Measurements from ENCODE around the gene CAMP. TPM values are rescaled to one million over a fixed set of nuclear protein-coding genes. Genes with fewer than 3 reads are reported as not detected.

Gene CAMP
- polyA plus RNA-seq, 1 of the 3 experiments (the other 2 are of a cell fraction), result not detected

DNA sequence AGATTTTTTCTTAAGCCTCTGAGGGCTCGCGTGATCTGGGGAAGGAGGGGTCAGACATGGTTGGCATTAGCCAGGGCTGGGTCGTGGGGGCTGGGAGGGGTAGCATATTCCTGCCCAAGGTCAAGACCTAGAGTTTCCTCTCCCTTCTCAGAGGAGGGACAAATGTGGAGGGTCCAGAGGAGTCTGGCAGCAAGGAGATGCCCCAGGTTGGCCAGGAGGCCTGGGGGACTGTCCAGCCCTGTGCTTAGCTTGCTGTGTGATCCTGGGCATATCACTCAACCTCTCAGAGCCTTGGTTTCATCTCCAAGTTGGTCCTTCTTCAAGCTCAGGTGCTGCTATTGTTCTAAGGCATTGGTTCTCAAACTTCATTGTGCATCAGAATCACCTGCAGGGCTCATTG is 9.1 kb upstream of the CAMP start:
- ChIA-PET POLR2A (no interaction called here), CTCF (no interaction called here)
- H3K4me3 ChIP-seq (ENCODE audit: low read depth in 2 of 2, low read length in 1 of 2), result no peak overlapping the region
- H3K36me3 ChIP-seq (replicated peaks in 1 of 2; ENCODE audit: control insufficient read depth in 1 of 2, insufficient read depth in 2 of 2, low read length in 1 of 2), result no peaks in the 10 kb centered on the region
- TF ChIP-seq JUND (IDR thresholded peaks at IDR 0.05), result no peak
- no peak for TF ChIP-seq NFIC (IDR thresholded peaks at IDR 0.05; ENCODE audit: borderline replicate concordance)
- no peak for TF ChIP-seq FOXM1 (IDR thresholded peaks at IDR 0.05; ENCODE audit: low read depth)
- no peak for TF ChIP-seq FOSL2 (IDR thresholded peaks at IDR 0.05; ENCODE audit: borderline replicate concordance, low read depth)
- TF ChIP-seq, protein P1, sequence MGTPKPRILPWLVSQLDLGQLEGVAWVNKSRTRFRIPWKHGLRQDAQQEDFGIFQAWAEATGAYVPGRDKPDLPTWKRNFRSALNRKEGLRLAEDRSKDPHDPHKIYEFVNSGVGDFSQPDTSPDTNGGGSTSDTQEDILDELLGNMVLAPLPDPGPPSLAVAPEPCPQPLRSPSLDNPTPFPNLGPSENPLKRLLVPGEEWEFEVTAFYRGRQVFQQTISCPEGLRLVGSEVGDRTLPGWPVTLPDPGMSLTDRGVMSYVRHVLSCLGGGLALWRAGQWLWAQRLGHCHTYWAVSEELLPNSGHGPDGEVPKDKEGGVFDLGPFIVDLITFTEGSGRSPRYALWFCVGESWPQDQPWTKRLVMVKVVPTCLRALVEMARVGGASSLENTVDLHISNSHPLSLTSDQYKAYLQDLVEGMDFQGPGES (IDR thresholded peaks at IDR 0.05; ENCODE audit: low read depth, low read length), result no peak
- no peak for TF ChIP-seq TCF12 (IDR thresholded peaks at IDR 0.05)
- TF ChIP-seq TEAD4 (IDR thresholded peaks at IDR 0.05; ENCODE audit: borderline replicate concordance, insufficient read depth), result no peak
- no peak for TF ChIP-seq RXRA (IDR thresholded peaks at IDR 0.05; ENCODE audit: borderline replicate concordance, low read depth)
- TF ChIP-seq MXI1 (IDR thresholded peaks at IDR 0.05; ENCODE audit: low read depth, low read length), result no peak
- TF ChIP-seq EP300 (IDR thresholded peaks at IDR 0.05; ENCODE audit: borderline replicate concordance in 1 of 2, low read depth in 1 of 2, low read length in 1 of 2), result no peak
- no peak overlapping the region for H3K27ac ChIP-seq (ENCODE audit: low read depth in 2 of 2, low read length in 1 of 2)
- H3K9me2 ChIP-seq, result no peaks in the 10 kb centered on the region
- no peak overlapping the region for H3K9ac ChIP-seq
- no peaks in the 10 kb centered on the region for H3K9me3 ChIP-seq
- no peaks in the 10 kb centered on the region for H4K20me1 ChIP-seq (ENCODE audit: insufficient read depth)
- no peaks in the 10 kb centered on the region for H3K79me2 ChIP-seq (ENCODE audit: insufficient read depth)
- no peak for DNase-seq
- no peaks in the 10 kb centered on the region for H3K4me1 ChIP-seq (ENCODE audit: control insufficient read depth in 1 of 2, insufficient read depth in 2 of 2, low read depth in 1 of 2, low read length in 1 of 2)
- no peaks in the 10 kb centered on the region for H3K27me3 ChIP-seq (ENCODE audit: insufficient read depth)
- no peak overlapping the region for H3K4me2 ChIP-seq
- no peak overlapping the region for H2AFZ ChIP-seq (ENCODE audit: low read depth)
- 79% methylated on average over 3 of the region's 3 CpGs for WGBS (ENCODE audit: low lambda C conversion rate)
- no peaks in the 10 kb centered on the region for H3F3A ChIP-seq (replicated peaks; ENCODE audit: insufficient read depth)

DNA sequence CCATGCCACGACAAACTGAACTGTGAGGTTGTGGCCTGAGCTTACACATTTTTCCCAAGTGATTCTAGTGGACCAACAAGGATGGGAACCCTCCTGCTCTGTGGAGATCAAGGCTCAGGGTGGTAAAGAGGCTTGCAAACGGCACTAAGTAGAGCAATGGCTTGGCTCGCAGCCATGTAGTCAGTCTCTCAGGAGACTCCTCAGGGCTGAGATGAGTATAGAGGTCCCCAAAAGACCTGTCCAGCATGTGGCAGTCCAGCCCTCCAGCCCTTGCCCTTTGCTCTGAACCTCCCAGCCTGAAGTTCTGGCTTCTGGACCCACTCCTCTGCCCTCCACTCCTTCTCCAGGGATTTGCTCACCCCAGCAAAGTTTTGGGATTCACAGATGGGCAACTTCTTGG is 8.3 kb upstream of the CAMP start:
- Histone ChIP-seq H4K20me1 (ENCODE audit: insufficient read depth) (no peaks in the 10 kb centered on the region), H3K9me3 (no peaks in the 10 kb centered on the region), H3K9ac (no peak overlapping the region), H3F3A (replicated peaks; ENCODE audit: insufficient read depth) (no peaks in the 10 kb centered on the region), H3K36me3 (replicated peaks in 1 of 2; ENCODE audit: control insufficient read depth in 1 of 2, insufficient read depth in 2 of 2, low read length in 1 of 2) (no peaks in the 10 kb centered on the region), H3K79me2 (ENCODE audit: insufficient read depth) (no peaks in the 10 kb centered on the region), H3K4me2 (no peak overlapping the region), H3K27me3 (ENCODE audit: insufficient read depth) (no peaks in the 10 kb centered on the region), H3K9me2 (no peaks in the 10 kb centered on the region), H2AFZ (ENCODE audit: low read depth) (no peak overlapping the region), H3K4me1 (ENCODE audit: control insufficient read depth in 1 of 2, insufficient read depth in 2 of 2, low read depth in 1 of 2, low read length in 1 of 2) (no peaks in the 10 kb centered on the region), H3K4me3 (ENCODE audit: low read depth in 2 of 2, low read length in 1 of 2) (no peak overlapping the region), H3K27ac (ENCODE audit: low read depth in 2 of 2, low read length in 1 of 2) (no peak overlapping the region)
- no peak for DNase-seq
- POLR2A ChIA-PET, result interaction anchor here (0.5 kb wide), 1 partner anchor 9 kb away, joined by 4 read pairs; no protein-coding TSS in a partner anchor
- 47% methylated on average over 2 of the region's 3 CpGs for WGBS (ENCODE audit: low lambda C conversion rate)
- TF ChIP-seq, protein P2, sequence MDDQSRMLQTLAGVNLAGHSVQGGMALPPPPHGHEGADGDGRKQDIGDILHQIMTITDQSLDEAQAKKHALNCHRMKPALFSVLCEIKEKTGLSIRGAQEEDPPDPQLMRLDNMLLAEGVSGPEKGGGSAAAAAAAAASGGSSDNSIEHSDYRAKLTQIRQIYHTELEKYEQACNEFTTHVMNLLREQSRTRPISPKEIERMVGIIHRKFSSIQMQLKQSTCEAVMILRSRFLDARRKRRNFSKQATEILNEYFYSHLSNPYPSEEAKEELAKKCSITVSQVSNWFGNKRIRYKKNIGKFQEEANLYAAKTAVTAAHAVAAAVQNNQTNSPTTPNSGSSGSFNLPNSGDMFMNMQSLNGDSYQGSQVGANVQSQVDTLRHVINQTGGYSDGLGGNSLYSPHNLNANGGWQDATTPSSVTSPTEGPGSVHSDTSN (IDR thresholded peaks at IDR 0.05), result no peak
- TF ChIP-seq NFIC (IDR thresholded peaks at IDR 0.05; ENCODE audit: borderline replicate concordance) (no peak), SIN3A (IDR thresholded peaks at IDR 0.05; ENCODE audit: borderline replicate concordance, low read depth, low read length) (no peak), POLR2AphosphoS5 (IDR thresholded peaks at IDR 0.05; ENCODE audit: low read depth, low read length) (no peak), RAD21 (IDR thresholded peaks at IDR 0.05; ENCODE audit: low read length) (no peak), RCOR1 (IDR thresholded peaks at IDR 0.05; ENCODE audit: low read length) (no peak), FOXJ3 (CRISPR knock-in tag; IDR thresholded peaks at IDR 0.05) (no peak), EP300 (IDR thresholded peaks at IDR 0.05; ENCODE audit: borderline replicate concordance in 1 of 2, low read depth in 1 of 2, low read length in 1 of 2) (no peak), RFX5 (IDR thresholded peaks at IDR 0.05; ENCODE audit: low read length) (no peak), YY1 (IDR thresholded peaks at IDR 0.05; ENCODE audit: low read depth) (no peak), JUND (IDR thresholded peaks at IDR 0.05) (no peak), MXI1 (IDR thresholded peaks at IDR 0.05; ENCODE audit: low read depth, low read length) (no peak), FOXM1 (IDR thresholded peaks at IDR 0.05; ENCODE audit: low read depth) (no peak), CHD2 (IDR thresholded peaks at IDR 0.05; ENCODE audit: low read length, partially characterized antibody) (no peak)
- TF ChIP-seq, protein P3, sequence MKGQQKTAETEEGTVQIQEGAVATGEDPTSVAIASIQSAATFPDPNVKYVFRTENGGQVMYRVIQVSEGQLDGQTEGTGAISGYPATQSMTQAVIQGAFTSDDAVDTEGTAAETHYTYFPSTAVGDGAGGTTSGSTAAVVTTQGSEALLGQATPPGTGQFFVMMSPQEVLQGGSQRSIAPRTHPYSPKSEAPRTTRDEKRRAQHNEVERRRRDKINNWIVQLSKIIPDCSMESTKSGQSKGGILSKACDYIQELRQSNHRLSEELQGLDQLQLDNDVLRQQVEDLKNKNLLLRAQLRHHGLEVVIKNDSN (IDR thresholded peaks at IDR 0.05; ENCODE audit: borderline replicate concordance, low read depth), result no peak
- TF ChIP-seq, protein P4, sequence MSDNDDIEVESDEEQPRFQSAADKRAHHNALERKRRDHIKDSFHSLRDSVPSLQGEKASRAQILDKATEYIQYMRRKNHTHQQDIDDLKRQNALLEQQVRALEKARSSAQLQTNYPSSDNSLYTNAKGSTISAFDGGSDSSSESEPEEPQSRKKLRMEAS (IDR thresholded peaks at IDR 0.05; ENCODE audit: low read depth), result no peak
- TF ChIP-seq, protein P5, sequence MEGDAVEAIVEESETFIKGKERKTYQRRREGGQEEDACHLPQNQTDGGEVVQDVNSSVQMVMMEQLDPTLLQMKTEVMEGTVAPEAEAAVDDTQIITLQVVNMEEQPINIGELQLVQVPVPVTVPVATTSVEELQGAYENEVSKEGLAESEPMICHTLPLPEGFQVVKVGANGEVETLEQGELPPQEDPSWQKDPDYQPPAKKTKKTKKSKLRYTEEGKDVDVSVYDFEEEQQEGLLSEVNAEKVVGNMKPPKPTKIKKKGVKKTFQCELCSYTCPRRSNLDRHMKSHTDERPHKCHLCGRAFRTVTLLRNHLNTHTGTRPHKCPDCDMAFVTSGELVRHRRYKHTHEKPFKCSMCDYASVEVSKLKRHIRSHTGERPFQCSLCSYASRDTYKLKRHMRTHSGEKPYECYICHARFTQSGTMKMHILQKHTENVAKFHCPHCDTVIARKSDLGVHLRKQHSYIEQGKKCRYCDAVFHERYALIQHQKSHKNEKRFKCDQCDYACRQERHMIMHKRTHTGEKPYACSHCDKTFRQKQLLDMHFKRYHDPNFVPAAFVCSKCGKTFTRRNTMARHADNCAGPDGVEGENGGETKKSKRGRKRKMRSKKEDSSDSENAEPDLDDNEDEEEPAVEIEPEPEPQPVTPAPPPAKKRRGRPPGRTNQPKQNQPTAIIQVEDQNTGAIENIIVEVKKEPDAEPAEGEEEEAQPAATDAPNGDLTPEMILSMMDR (IDR thresholded peaks at IDR 0.05), result no peak
- TF ChIP-seq, protein P6, sequence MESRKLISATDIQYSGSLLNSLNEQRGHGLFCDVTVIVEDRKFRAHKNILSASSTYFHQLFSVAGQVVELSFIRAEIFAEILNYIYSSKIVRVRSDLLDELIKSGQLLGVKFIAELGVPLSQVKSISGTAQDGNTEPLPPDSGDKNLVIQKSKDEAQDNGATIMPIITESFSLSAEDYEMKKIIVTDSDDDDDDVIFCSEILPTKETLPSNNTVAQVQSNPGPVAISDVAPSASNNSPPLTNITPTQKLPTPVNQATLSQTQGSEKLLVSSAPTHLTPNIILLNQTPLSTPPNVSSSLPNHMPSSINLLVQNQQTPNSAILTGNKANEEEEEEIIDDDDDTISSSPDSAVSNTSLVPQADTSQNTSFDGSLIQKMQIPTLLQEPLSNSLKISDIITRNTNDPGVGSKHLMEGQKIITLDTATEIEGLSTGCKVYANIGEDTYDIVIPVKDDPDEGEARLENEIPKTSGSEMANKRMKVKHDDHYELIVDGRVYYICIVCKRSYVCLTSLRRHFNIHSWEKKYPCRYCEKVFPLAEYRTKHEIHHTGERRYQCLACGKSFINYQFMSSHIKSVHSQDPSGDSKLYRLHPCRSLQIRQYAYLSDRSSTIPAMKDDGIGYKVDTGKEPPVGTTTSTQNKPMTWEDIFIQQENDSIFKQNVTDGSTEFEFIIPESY (IDR thresholded peaks at IDR 0.05; ENCODE audit: borderline replicate concordance, low read depth), result no peak
- CTCF ChIA-PET, result no interaction called here

All from SK-N-SH (cell line).